ENCODE measurements around the gene SPON1. TPM values are rescaled to one million over a fixed set of nuclear protein-coding genes. Genes with fewer than 3 reads are reported as not detected.

Gene SPON1
- total and polyA plus RNA-seq, 2 donors (not counting 1 experiment from before 2014, with no cell fraction given) = 0.30 TPM; not detected in 1

- POLR2A ChIA-PET = no interaction called here
These were observed 30.7 kb downstream of the SPON1 start for GRCh38 chr11:13993096-13993765.

More at GRCh38 chr11:13993096-13993765, 30.7 kb downstream of the SPON1 start:
- DNase-seq (no peak), ATAC-seq (ENCODE audit: low read depth) (no peak)
- Histone ChIP-seq H3K4me1 (ENCODE audit: control insufficient read depth in 2 of 2, insufficient read depth in 2 of 2, low read length in 2 of 2) (no peaks in the 10 kb centered on the region), H3K36me3 (replicated peaks in 1 of 2; ENCODE audit: control extremely low read depth in 1 of 2, control insufficient read depth in 1 of 2, extremely low read depth in 1 of 2, insufficient read depth in 2 of 2, low read length in 1 of 2) (no peaks in the 10 kb centered on the region), H3K27me3 (replicated peaks in 1 of 4; ENCODE audit: control extremely low read depth in 1 of 4, control insufficient read depth in 3 of 4, insufficient read depth in 4 of 4, low read length in 3 of 4) (peaks cover 0 to 5% (median 0%) of the 10 kb centered on the region in 4 experiments), H4K20me1 (ENCODE audit: control insufficient read depth, insufficient read depth, low read length, poor library complexity, severe bottlenecking) (no peaks in the 10 kb centered on the region), H3K4me3 (ENCODE audit: control extremely low read depth in 1 of 5, extremely low read depth in 1 of 5, insufficient read depth in 1 of 5, low read depth in 2 of 5, low read length in 4 of 5) (no peak overlapping the region), H3K9ac (ENCODE audit: low read length) (no peak overlapping the region), H3K27ac (ENCODE audit: low read length in 2 of 2) (no peak overlapping the region), H3K9me3 (ENCODE audit: control extremely low read depth in 1 of 3, control insufficient read depth in 2 of 3, insufficient read depth in 1 of 3, low read length in 2 of 3) (no peaks in the 10 kb centered on the region), H3K79me2 (ENCODE audit: control insufficient read depth, insufficient read depth, low read length) (no peaks in the 10 kb centered on the region), H2AFZ (ENCODE audit: insufficient read depth, low read depth, low read length, poor library complexity, severe bottlenecking) (no peak overlapping the region), H3K4me2 (replicated peaks; ENCODE audit: low read depth, low read length, poor library complexity, severe bottlenecking) (no peak overlapping the region)
- Mint-ChIP-seq H3K27me3 (peaks cover 30% of the 10 kb centered on the region), H3K4me1 (no peaks in the 10 kb centered on the region), H3K9me3 (ENCODE audit: insufficient read depth) (no peaks in the 10 kb centered on the region), H3K27ac (no peak overlapping the region), H3K4me3 (no peak overlapping the region)
- no peak for TF ChIP-seq CTCF (IDR thresholded peaks at IDR 0.05)
- no peak for TF ChIP-seq EZH2 (IDR thresholded peaks at IDR 0.05; ENCODE audit: borderline replicate concordance, insufficient read depth, low read depth, low read length, poor library complexity, severe bottlenecking)
- intact Hi-C loops (cut with micrococcal nuclease) = no loop called here
- WGBS (ENCODE audit: insufficient coverage) = 93% methylated on average over 5 of the region's 7 CpGs
- CTCF ChIA-PET = no interaction called here

Measured in B cell (primary cell).